Measurements from ENCODE around the gene PCSK9.

DNA sequence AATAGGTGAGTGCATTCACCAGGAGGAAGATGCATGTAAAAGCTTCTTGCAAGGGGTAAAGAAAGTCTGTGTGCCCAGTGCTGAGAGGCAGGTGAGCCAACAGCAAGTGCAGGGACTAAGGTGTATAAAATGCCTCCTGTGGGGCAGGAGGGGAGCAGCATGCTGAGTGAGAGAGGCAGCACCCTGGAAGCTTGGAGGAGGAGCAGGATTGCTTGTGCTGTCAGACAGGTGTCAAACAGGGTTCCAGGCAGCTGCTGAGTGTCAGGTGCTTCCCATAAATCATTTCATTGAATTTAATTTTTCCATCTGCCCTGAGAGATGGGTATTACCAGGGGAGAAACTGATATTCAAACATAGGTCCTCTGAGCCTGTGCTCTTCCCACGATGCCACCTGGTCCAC is 26.7 kb upstream of the PCSK9 start:
- TF ChIP-seq EZH2 (IDR thresholded peaks at IDR 0.05; ENCODE audit: low read length) (no peak), CTCF (optimal IDR thresholded peaks at IDR 0.05 in 1 of 3, IDR thresholded peaks at IDR 0.05 in 1 of 3, conservative IDR thresholded peaks at IDR 0.05 in 1 of 3; ENCODE audit: extremely low read depth in 1 of 3, insufficient read depth in 2 of 3, low read length in 3 of 3) (no peak)

Measured in keratinocyte (primary cell).